Endothelial cell of umbilical vein (primary cell): ENCODE data around the gene C5orf15. TPM values are rescaled to one million over a fixed set of nuclear protein-coding genes. Genes with fewer than 3 reads are reported as not detected.

Source experiments
- BruUV-seq: library from RNA; stranded (reverse); fragments of 400-500 nt; replicated peaks from 2 replicates; lab custom pipeline; 2021; lab: Mats Ljungman, UMichigan
- CTCF ChIA-PET: fragments of 300-600, 350-600 bp; sonication (Branson Sonifier 250); formaldehyde crosslinking; loops from one replicate; lab custom pipeline; 2021; ENCODE audit warnings: antibody characterized with exemption, inconsistent platforms; lab: Charles Lee
- POLR2A ChIA-PET: fragments of 300-600, 350-600 bp; sonication (Branson Sonifier 250); formaldehyde crosslinking; loops from one replicate; lab custom pipeline; 2021; ENCODE audit warnings: antibody characterized with exemption, inconsistent platforms; lab: Charles Lee
- DNase-seq: peaks from one replicate; pipeline ENCODE4 v3.0.0-alpha.2; 2011; ENCODE audit warnings: low read depth, low spot score
- FAIRE-seq: peaks from 2 replicates; lab custom pipeline; 2011; peaks lifted over from hg19 to GRCh38; lab: Jason Lieb, UNC
- H2AFZ ChIP-seq: 2 replicates; pipeline ENCODE4 v1.6.0; 2012; ENCODE audit warnings: low read depth, low read length, control low read depth, inconsistent platforms
- H3K27ac ChIP-seq: 2 replicates; pipeline ENCODE4 v1.5.1; 2011; ENCODE audit warnings: low read depth, mild to moderate bottlenecking, control low read depth, low read length, moderate library complexity; ENCODE audit not compliant: insufficient read depth
- H3K27me3 ChIP-seq, 2 experiments: 2 replicates each; pipeline versions ENCODE4 v1.6.0 to v1.6.1; 2011; ENCODE audit warnings: low read length in 2 of 2, mixed read lengths in 1 of 2; ENCODE audit not compliant: control insufficient read depth in 2 of 2, insufficient read depth in 2 of 2
- H3K36me3 ChIP-seq, 2 experiments: 2 replicates in 1 of 2; 3 replicates in 1 of 2; pipeline ENCODE4 v1.5.1; 2011; ENCODE audit warnings: low read length in 2 of 2, mild to moderate bottlenecking in 1 of 2, moderate library complexity in 1 of 2; ENCODE audit not compliant: control insufficient read depth in 2 of 2, insufficient read depth in 2 of 2; ENCODE audit errors: extremely low read depth in 1 of 2
- H3K4me1 ChIP-seq: 3 replicates; pipeline ENCODE4 v1.5.1; 2011; ENCODE audit warnings: mild to moderate bottlenecking, low read length; ENCODE audit not compliant: control insufficient read depth, insufficient read depth; ENCODE audit errors: extremely low read depth
- H3K4me2 ChIP-seq: 2 replicates; pipeline ENCODE4 v1.6.1; 2011; ENCODE audit warnings: low read length, control low read depth, mixed read lengths; ENCODE audit not compliant: insufficient read depth
- H3K4me3 ChIP-seq, 3 experiments: fragments of 200-600 bp in 1 of 3; sonication (generic), shearing (Covaris generic) in 1 of 3; replicated peaks in 1 of 3; 2 replicates each; pipeline ENCODE4 v1.5.1; 2011 to 2016; ENCODE audit warnings: control low read depth in 3 of 3, low read length in 3 of 3, mild to moderate bottlenecking in 2 of 3, inconsistent platforms in 1 of 3, low read depth in 1 of 3, moderate library complexity in 1 of 3; ENCODE audit not compliant: insufficient read depth in 1 of 3
- H3K79me2 ChIP-seq: 2 replicates; pipeline ENCODE4 v1.6.0; 2012; ENCODE audit warnings: low read length, inconsistent platforms; ENCODE audit not compliant: control insufficient read depth, insufficient read depth
- H3K9ac ChIP-seq: replicated peaks from 2 replicates; pipeline ENCODE3; 2011; ENCODE audit warnings: low read length, control low read depth; ENCODE audit not compliant: insufficient read depth; ENCODE audit errors: extremely low read depth
- H3K9me1 ChIP-seq: replicated peaks from 3 replicates; pipeline ENCODE4 v1.6.0; 2011; ENCODE audit warnings: mild to moderate bottlenecking, low read length; ENCODE audit not compliant: control insufficient read depth, insufficient read depth; ENCODE audit errors: extremely low read depth
- H3K9me3 ChIP-seq: replicated peaks from 2 replicates; pipeline ENCODE4 v1.5.1; 2012; ENCODE audit warnings: low read length, inconsistent platforms; ENCODE audit not compliant: control insufficient read depth, insufficient read depth
- H4K20me1 ChIP-seq: replicated peaks from 2 replicates; pipeline ENCODE3; 2011; ENCODE audit warnings: mild to moderate bottlenecking, low read length; ENCODE audit not compliant: control insufficient read depth, insufficient read depth; ENCODE audit errors: extremely low read depth
- EZH2 ChIP-seq: IDR thresholded peaks from 2 replicates; pipeline ENCODE4 v1.6.1; 2012; ENCODE audit warnings: borderline replicate concordance, low read depth, mild to moderate bottlenecking, moderate library complexity, low read length, inconsistent platforms; ENCODE audit not compliant: severe bottlenecking
- FOS ChIP-seq: IDR thresholded peaks from 2 replicates; pipeline ENCODE4 v1.6.1; 2011; ENCODE audit warnings: mild to moderate bottlenecking, low read length, moderate library complexity, borderline replicate concordance; ENCODE audit not compliant: insufficient read depth
- GATA2 ChIP-seq: IDR thresholded peaks from 2 replicates; pipeline ENCODE4 v1.7.0; 2011; ENCODE audit warnings: low read depth, mild to moderate bottlenecking, moderate library complexity, mixed read lengths, low read length; ENCODE audit not compliant: insufficient read length, insufficient read depth
- JUN ChIP-seq: IDR thresholded peaks from 2 replicates; pipeline ENCODE4 v1.6.1; 2011; ENCODE audit warnings: borderline replicate concordance, low read depth; ENCODE audit not compliant: insufficient read length, insufficient read depth
- MAX ChIP-seq: IDR thresholded peaks from 2 replicates; pipeline ENCODE4 v1.6.1; 2011; ENCODE audit not compliant: insufficient read depth, insufficient read length
- MYC ChIP-seq: IDR thresholded peaks from one replicate; pipeline ENCODE4 v1.6.1; 2011; ENCODE audit warnings: mild to moderate bottlenecking, low read depth, low read length
- POLR2A ChIP-seq: IDR thresholded peaks from 2 replicates; pipeline ENCODE4 v1.6.1; 2012; ENCODE audit warnings: low read depth, mild to moderate bottlenecking, control low read depth, low read length
- POLR2AphosphoS5 ChIP-seq: IDR thresholded peaks from 2 replicates; pipeline ENCODE4 v1.6.1; 2012; ENCODE audit warnings: low read depth, mild to moderate bottlenecking, control low read depth, low read length, moderate library complexity; ENCODE audit not compliant: insufficient read depth
- dilution Hi-C: fragments of 300-500 bp; cut with MboI; formaldehyde crosslinking; loops from one replicate; pipeline ENCODE4 v1.15.0; 2019; ENCODE audit warnings: low sequenced_read_pairs; ENCODE audit not compliant: extremely low pct_ligation_motif_present
- intact Hi-C: fragments of 100-400 bp; cut with micrococcal nuclease; formaldehyde crosslinking; loops from one replicate; pipeline ENCODE4 v1.10.0; 2022
- polyA plus RNA-seq, 4 experiments: library from polyadenylated mRNA; depleted of rRNA in 3 of 4; stranded (reverse) in 3 of 4; unstranded in 1 of 4; fragments of >200 nt; gene quantifications; 2 replicates each; pipeline versions ENCODE4 v1.2.1 to v1.2.3, GENCODE V29; 2011 to 2012; ENCODE audit warnings: missing spikeins in 1 of 4
- total RNA-seq: library from RNA; stranded (reverse); gene quantifications from 2 replicates; pipeline ENCODE4 v1.2.3, GENCODE V29; 2021
- TF ChIP-seq, protein P1 (sequence below), 2 donors: IDR thresholded peaks; 1 replicate in 1 of 2; 2 replicates in 1 of 2; pipeline ENCODE4 v1.5.1; 2011; ENCODE audit warnings: low read length in 2 of 2, mild to moderate bottlenecking in 2 of 2, moderate library complexity in 2 of 2, control low read depth in 1 of 2, inconsistent platforms in 1 of 2, low read depth in 1 of 2; ENCODE audit not compliant: insufficient read depth in 1 of 2; ENCODE audit errors: extremely low read depth in 1 of 2

Gene C5orf15
- total and polyA plus RNA-seq, 2 donors (not counting 3 experiments of a cell fraction or from before 2014, with no cell fraction given), result 25.3 to 45.4 TPM

DNA sequence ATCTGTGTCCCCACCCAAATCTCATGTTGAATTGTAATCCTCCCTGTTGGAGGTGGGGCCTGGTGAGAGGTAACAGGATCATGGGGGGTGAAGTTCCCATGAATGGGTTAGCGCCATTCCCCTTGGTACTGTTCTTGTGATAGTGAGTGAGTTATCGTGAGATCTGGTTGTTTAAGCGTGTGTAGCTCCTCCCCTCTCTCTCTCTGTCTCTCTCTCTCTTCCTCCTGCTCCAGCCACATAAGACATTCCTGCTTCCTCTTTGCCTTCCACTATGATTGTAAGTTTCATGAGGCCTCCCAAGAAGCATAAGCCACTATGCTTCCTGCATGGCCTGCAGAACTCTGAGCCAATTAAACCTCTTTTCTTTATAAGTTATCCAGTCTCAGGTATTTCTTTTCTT lies 28.8 kb downstream of the C5orf15 start:
- no peak for TF ChIP-seq MAX
- no peak for TF ChIP-seq POLR2A
- TF ChIP-seq EZH2, result no peak
- TF ChIP-seq, protein P1, sequence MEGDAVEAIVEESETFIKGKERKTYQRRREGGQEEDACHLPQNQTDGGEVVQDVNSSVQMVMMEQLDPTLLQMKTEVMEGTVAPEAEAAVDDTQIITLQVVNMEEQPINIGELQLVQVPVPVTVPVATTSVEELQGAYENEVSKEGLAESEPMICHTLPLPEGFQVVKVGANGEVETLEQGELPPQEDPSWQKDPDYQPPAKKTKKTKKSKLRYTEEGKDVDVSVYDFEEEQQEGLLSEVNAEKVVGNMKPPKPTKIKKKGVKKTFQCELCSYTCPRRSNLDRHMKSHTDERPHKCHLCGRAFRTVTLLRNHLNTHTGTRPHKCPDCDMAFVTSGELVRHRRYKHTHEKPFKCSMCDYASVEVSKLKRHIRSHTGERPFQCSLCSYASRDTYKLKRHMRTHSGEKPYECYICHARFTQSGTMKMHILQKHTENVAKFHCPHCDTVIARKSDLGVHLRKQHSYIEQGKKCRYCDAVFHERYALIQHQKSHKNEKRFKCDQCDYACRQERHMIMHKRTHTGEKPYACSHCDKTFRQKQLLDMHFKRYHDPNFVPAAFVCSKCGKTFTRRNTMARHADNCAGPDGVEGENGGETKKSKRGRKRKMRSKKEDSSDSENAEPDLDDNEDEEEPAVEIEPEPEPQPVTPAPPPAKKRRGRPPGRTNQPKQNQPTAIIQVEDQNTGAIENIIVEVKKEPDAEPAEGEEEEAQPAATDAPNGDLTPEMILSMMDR (IDR thresholded peaks at IDR 0.05; ENCODE audit: extremely low read depth in 1 of 2, insufficient read depth in 1 of 2, low read depth in 1 of 2, low read length in 2 of 2), result no peak
- TF ChIP-seq FOS, result no peak
- TF ChIP-seq JUN, result no peak
- TF ChIP-seq GATA2, result no peak
- no peak for TF ChIP-seq POLR2AphosphoS5
- TF ChIP-seq MYC, result no peak
- Histone ChIP-seq H3K4me3 (no peak overlapping the region), H3K27ac (no peak overlapping the region), H3K36me3 (no peaks in the 10 kb centered on the region), H3K27me3 (no peaks in the 10 kb centered on the region), H2AFZ (no peak overlapping the region), H3K9ac (no peak overlapping the region), H3K79me2 (no peaks in the 10 kb centered on the region), H3K9me3 (no peaks in the 10 kb centered on the region), H3K4me1 (peaks cover 3% of the 10 kb centered on the region), H3K9me1 (no peaks in the 10 kb centered on the region), H4K20me1 (no peaks in the 10 kb centered on the region), H3K4me2 (no peak overlapping the region)
- ChIA-PET POLR2A (no interaction called here), CTCF (no interaction called here)
- dilution Hi-C loops, result no loop called here
- no TSS peak for BruUV-seq
- intact Hi-C loops, result loop anchor here (5.0 kb wide), 1 partner anchor 827 kb away; no protein-coding TSS in a partner anchor
- no peak for FAIRE-seq
- DNase-seq, result no peak
